ENCODE data around the gene NBAS.
"Not testable (repeated sequence)": the region's sequence is repeated elsewhere in the genome, so short reads cannot be mapped to it uniquely, and the experiment has no call there.

The NBAS gene

GRCh38 chr2:15559379-15560139 is 1.6 kb downstream of the NBAS start:
- no peak for DNase-seq (ENCODE audit: low read depth)

GRCh38 chr2:15557887-15558311 is 3.2 kb downstream of the NBAS start:
- DNase-seq (ENCODE audit: low read depth): no peak

GRCh38 chr2:15556311-15556930 is 4.7 kb downstream of the NBAS start:
- no peak for DNase-seq (ENCODE audit: low read depth)

DNA sequence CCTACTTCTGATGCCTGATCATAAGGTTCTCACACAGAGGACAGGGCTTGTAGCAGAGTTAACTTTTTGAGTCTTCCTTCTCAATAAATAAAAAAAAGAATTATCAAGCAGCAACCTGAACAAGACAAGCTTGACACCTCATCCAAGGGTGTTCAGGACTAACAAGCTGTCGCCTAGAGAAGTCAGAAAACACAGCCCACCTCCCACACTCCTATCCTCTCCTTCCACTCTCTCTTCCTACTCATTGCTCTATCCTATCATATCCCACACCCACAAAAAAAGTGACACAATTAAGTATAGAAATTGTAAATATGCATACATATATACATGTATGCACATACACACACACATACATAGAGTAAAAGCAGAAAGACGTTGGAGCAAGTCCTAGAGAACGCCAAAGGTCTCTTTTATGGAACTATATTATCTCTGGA is 5.4 kb downstream of the NBAS start:
- no peak for DNase-seq (ENCODE audit: low read depth)

- DNase-seq (ENCODE audit: low read depth): no peak
Measured at GRCh38 chr2:15554525-15555218, 6.5 kb downstream of the NBAS start.

DNA sequence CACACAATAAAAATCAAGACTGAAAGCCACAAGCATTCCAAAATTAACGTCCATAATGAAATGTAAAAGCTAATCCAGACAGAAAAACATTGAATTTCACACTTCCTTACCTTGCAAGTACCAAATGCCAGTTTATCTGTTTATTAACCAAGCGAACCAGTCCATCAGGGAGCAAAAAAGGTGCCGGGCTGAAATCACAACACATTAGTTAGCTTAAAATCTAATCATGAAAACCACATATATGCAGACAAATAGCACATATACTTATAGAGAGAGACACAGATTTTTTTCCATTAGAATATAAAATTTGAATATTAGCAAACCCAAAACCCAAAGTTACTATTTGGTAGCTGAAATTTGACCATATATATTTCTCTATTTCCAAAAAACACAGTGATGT is 7.2 kb downstream of the NBAS start:
- no peak for DNase-seq (ENCODE audit: low read depth)

- DNase-seq (ENCODE audit: low read depth): no peak
Measured at GRCh38 chr2:15553519-15553918, 7.6 kb downstream of the NBAS start.

DNA sequence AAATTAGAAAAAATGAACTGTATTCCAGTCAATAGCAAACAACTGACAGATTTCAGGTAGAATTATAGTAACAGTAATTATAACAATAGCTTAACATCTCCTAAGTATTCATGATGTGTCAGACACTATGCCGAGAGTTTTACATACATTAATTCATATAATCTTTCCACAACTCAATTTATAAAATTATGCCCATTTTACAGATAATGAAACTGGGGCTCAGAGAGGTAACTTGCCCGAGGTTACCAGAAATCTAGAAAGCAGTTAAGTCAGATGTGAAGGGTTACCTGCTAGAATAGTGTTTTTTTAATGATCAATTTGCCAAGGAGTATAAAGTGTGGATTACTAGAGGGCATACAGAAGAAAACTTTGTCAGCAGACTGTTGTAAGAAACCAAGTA is 12.2 kb downstream of the NBAS start:
- no peak for DNase-seq (ENCODE audit: low read depth)

GRCh38 chr2:15547115-15547876 is 13.8 kb downstream of the NBAS start:
- no peak for DNase-seq (ENCODE audit: low read depth)

DNA sequence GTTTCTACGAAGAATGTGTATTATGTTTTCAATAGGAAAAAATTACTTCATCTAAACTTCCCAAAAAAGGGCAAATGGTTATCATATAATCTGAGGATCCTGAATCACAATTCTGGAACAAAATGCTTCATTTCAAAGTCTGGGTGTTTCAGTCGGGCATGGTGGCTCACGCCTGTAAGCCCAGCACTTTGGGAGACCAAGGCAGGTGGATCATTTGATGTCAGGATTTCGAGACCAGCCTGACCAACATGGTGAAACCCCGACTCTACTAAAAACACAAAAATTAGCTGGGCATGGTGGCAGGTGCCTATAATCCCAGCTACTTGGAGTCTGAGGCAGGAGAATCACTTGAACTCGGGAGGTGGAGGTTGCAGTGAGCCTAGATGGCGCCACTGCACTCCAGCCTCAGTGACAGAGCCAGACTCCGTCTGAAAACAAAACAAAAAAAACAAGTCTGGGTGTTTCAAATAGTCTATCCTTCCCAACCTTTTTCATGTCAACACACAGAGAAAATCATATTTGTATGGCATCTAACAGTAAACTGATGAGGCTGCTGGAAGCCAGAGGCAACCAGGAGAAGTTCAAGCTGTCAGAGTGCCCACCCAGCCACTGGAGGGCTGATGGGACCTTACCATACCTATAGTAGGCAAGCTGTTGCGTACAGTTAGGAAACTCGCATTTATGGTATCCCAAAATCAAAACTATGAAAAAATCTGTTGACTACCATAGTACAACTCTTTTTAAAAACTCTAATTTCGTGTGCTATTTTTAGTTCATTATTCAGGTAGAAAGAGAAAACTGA is 14.6 kb downstream of the NBAS start:
- no peak for DNase-seq (ENCODE audit: low read depth)

- no peak for DNase-seq (ENCODE audit: low read depth)
Measured at GRCh38 chr2:15544227-15544626, 16.9 kb downstream of the NBAS start.

DNA sequence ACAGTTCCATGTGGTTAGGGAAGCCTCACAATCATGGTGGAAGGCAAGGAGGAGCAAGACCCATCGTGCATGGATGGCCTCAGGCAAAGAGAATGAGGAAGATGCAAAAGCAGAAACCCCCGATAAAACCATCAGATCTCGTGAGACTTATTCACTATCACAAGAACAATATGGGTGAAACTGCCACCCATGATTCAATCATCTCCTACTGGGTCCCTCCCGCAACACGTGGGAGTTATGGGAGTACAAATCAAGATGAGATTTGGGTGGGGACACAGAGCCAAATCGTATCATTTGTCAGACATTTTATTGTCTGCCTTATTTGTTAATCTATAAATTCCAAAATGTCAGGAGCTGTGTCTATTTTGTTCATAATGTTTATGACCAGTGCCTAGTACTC is 17.6 kb downstream of the NBAS start:
- no peak for DNase-seq (ENCODE audit: low read depth)

GRCh38 chr2:15543053-15543452 is 18.1 kb downstream of the NBAS start:
- DNase-seq (ENCODE audit: low read depth): no peak

DNA sequence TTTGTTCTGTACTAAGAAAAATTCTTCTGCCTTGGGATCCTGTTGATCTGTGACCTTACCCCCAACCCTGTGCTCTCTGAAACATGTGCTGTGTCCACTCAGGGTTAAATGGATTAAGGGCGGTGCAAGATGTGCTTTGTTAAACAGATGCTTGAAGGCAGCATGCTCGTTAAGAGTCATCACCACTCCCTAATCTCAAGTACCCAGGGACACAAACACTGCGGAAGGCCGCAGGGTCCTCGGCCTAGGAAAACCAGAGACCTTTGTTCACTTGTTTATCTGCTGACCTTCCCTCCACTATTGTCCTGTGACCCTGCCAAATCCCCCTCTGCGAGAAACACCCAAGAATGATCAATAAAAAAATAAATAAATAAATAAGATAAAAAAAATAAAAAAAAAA is 18.9 kb downstream of the NBAS start:
- not testable (repeated sequence) for DNase-seq (ENCODE audit: low read depth)

- DNase-seq (ENCODE audit: low read depth): not testable (repeated sequence)
Measured at GRCh38 chr2:15540523-15540922, 20.6 kb downstream of the NBAS start.

DNA sequence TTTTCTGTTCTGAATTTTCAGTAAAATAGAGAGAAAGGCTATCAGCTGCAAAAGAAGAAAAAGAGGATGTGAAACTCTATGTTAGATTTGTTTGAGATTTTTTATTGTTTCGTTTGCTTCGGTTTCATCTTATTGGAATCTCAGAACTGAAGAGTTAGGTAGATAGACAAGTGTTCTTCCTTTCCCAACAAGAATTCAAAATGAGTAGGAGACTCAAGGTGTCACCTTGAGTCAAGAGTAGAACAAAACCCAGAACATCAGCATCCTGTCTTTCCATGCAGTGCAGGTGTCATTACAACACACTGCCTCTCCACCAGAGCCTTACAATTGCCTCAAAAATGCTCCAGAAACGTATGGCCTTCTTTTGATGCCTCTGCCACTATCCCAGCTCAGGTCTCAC is 21.1 kb downstream of the NBAS start:
- no peak for DNase-seq (ENCODE audit: low read depth)

- no peak for DNase-seq (ENCODE audit: low read depth)
Measured at GRCh38 chr2:15538792-15539191, 22.3 kb downstream of the NBAS start.

- DNase-seq (ENCODE audit: low read depth): no peak
Measured at GRCh38 chr2:15533860-15534480, 27.2 kb downstream of the NBAS start.

GRCh38 chr2:15532996-15533395 is 28.1 kb downstream of the NBAS start:
- DNase-seq (ENCODE audit: low read depth): no peak

- DNase-seq (ENCODE audit: low read depth): no peak
Measured at GRCh38 chr2:15531095-15531854, 29.9 kb downstream of the NBAS start.
